Measurements from ENCODE around the gene UGT1A3.
"Not testable (repeated sequence)": the region's sequence is repeated elsewhere in the genome, so short reads cannot be mapped to it uniquely, and the experiment has no call there.

Gene UGT1A3

GRCh38 chr2:233708942-233709341 is 19.9 kb upstream of the UGT1A3 start:
- no peak for DNase-seq

GRCh38 chr2:233711312-233712008 is 17.4 kb upstream of the UGT1A3 start:
- peak; percentile 31 for DNase-seq

- no peak for DNase-seq
These were observed 16.1 kb upstream of the UGT1A3 start, which contains the start of gene UGT1A5 for GRCh38 chr2:233712611-233713261. Gene UGT1A5, plus strand, starts transcription at chr2:233712907. Its CDS starts 85 bp downstream, at chr2:233712992.

- no peak for DNase-seq
These were observed 15.6 kb upstream of the UGT1A3 start for GRCh38 chr2:233713262-233713615.

- DNase-seq, result no peak
These were observed 14.7 kb upstream of the UGT1A3 start for GRCh38 chr2:233714121-233714520.

- DNase-seq, result no peak
These were observed 10.3 kb upstream of the UGT1A3 start, which contains the start of gene UGT1A4 for GRCh38 chr2:233718552-233718951. Gene UGT1A4, plus strand, starts transcription at chr2:233718736. Its CDS starts 85 bp downstream, at chr2:233718821.

- DNase-seq, result not testable (repeated sequence)
These were observed 8.2 kb downstream of the UGT1A3 start for GRCh38 chr2:233736868-233737653.

GRCh38 chr2:233740870-233741269 is 12.0 kb downstream of the UGT1A3 start:
- no peak for DNase-seq

GRCh38 chr2:233743464-233744259 is 14.8 kb downstream of the UGT1A3 start:
- DNase-seq, result no peak

GRCh38 chr2:233745073-233745755 is 16.4 kb downstream of the UGT1A3 start:
- no peak for DNase-seq

- DNase-seq, result not testable (repeated sequence)
These were observed 17.0 kb downstream of the UGT1A3 start for GRCh38 chr2:233745838-233746237.

GRCh38 chr2:233746475-233747282 is 17.8 kb downstream of the UGT1A3 start:
- no peak for DNase-seq

- no peak for DNase-seq
These were observed 18.4 kb downstream of the UGT1A3 start for GRCh38 chr2:233747283-233747544.

- not testable (repeated sequence) for DNase-seq
These were observed 21.8 kb downstream of the UGT1A3 start for GRCh38 chr2:233750689-233751088.

GRCh38 chr2:233751212-233752009 is 22.6 kb downstream of the UGT1A3 start:
- not testable (repeated sequence) for DNase-seq

- DNase-seq, result no peak
These were observed 26.2 kb downstream of the UGT1A3 start for GRCh38 chr2:233754872-233755611.

GRCh38 chr2:233756429-233757081 is 27.7 kb downstream of the UGT1A3 start:
- no peak for DNase-seq

GRCh38 chr2:233758141-233758540 is 29.3 kb downstream of the UGT1A3 start:
- no peak for DNase-seq

GRCh38 chr2:233758849-233759248 is 30.0 kb downstream of the UGT1A3 start:
- DNase-seq, result no peak

All from NCI-H146 (cell line).